HG02642 (cell line): ENCODE data around the gene HSPBAP1.

Source experiments
- ATAC-seq: cut with Tn5 transposase; IDR thresholded peaks from one replicate; pipeline ENCODE4 v1.9.1; 2021; ENCODE audit warnings: mild to moderate bottlenecking; ENCODE audit not compliant: unreplicated experiment, poor library complexity

HSPBAP1 gene

GRCh38 chr3:122793568-122794416 is at the start of gene HSPBAP1:
HSPBAP1 (minus strand) TSS chr3:122793831; CDS start chr3:122793680, 151 bp downstream.
- ATAC-seq, result peak; percentile 64

GRCh38 chr3:122835590-122835989 is 42.0 kb upstream of the HSPBAP1 start:
- ATAC-seq, result no peak

GRCh38 chr3:122828281-122828680 is 34.6 kb upstream of the HSPBAP1 start:
- no peak for ATAC-seq

GRCh38 chr3:122826278-122826677 is 32.6 kb upstream of the HSPBAP1 start:
- ATAC-seq, result no peak

GRCh38 chr3:122825460-122825859 is 31.8 kb upstream of the HSPBAP1 start:
- ATAC-seq, result no peak

- no peak for ATAC-seq
Observed at GRCh38 chr3:122824465-122825381, 31.1 kb upstream of the HSPBAP1 start.

- no peak for ATAC-seq
Observed at GRCh38 chr3:122816587-122816986, 23.0 kb upstream of the HSPBAP1 start.

GRCh38 chr3:122810734-122811133 is 17.1 kb upstream of the HSPBAP1 start:
- no peak for ATAC-seq

GRCh38 chr3:122803977-122804376 is 10.3 kb upstream of the HSPBAP1 start:
- no peak for ATAC-seq

- ATAC-seq, result no peak
Observed at GRCh38 chr3:122802323-122802722, 8.7 kb upstream of the HSPBAP1 start.

GRCh38 chr3:122800706-122801237 is 7.1 kb upstream of the HSPBAP1 start:
- no peak for ATAC-seq

- ATAC-seq, result no peak
Observed at GRCh38 chr3:122800031-122800430, 6.4 kb upstream of the HSPBAP1 start.

GRCh38 chr3:122799322-122799721 is 5.7 kb upstream of the HSPBAP1 start:
- ATAC-seq, result no peak

GRCh38 chr3:122797291-122797690 is 3.7 kb upstream of the HSPBAP1 start:
- no peak for ATAC-seq

- ATAC-seq, result no peak
Observed at GRCh38 chr3:122795674-122796195, 2.1 kb upstream of the HSPBAP1 start.

GRCh38 chr3:122794779-122795673 is 1.4 kb upstream of the HSPBAP1 start, which contains the start of gene SLC49A4:
SLC49A4 (plus strand) TSS chr3:122795069; CDS start chr3:122795193, 124 bp downstream.
- peak; percentile 82 for ATAC-seq

GRCh38 chr3:122794483-122794778 is 800 bp upstream of the HSPBAP1 start:
- no peak for ATAC-seq

- ATAC-seq, result no peak
Observed at GRCh38 chr3:122789585-122790273, 3.9 kb downstream of the HSPBAP1 start.

GRCh38 chr3:122787872-122788271 is 5.8 kb downstream of the HSPBAP1 start:
- no peak for ATAC-seq
